KG1 (cell line): ENCODE results near the gene TSPAN6.

Experiments
- DNase-seq: peaks from one replicate; lab custom pipeline; 2025; lab: John Stamatoyannopoulos, UW

Gene TSPAN6

DNA sequence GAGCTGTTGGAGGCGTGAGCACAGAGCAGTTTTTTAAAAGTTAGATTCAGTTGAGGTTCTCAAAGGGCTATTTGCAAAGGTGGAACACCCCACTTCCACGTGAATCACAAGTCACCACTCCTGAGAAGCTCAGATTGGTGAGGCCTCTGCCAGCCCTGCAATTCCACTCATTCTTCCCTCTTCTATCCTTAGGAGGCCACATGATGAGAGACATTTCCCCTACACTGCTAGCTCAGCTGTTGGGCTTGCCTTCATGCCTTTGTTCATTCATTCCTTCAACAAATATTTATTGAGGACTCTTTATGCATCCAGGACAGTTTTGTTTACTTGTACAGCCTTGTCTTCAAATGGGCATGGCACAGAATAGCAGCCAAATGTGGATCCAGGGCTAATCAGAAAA, 11.1 kb upstream of the TSPAN6 start:
- DNase-seq, result no peak

DNA sequence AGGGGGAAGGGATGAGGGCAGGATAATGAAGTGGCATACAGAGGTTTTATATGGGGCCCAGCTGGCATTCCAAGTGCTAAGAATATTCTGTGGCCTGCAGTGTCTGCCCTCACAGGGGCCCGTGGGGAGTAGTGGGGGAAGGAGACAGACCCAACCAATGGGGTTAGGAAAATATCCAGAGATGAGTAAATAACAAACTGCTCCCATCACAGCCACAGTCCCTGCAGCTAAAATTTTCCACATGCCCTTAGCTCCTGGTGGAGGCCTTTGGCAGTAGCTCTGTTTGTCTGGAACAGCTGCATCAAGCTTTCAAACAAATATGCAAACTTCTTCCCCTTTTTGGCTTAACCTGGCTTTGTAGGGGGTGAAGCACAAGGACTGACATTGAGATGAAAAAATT, 10.5 kb upstream of the TSPAN6 start:
- DNase-seq, result no peak

DNA sequence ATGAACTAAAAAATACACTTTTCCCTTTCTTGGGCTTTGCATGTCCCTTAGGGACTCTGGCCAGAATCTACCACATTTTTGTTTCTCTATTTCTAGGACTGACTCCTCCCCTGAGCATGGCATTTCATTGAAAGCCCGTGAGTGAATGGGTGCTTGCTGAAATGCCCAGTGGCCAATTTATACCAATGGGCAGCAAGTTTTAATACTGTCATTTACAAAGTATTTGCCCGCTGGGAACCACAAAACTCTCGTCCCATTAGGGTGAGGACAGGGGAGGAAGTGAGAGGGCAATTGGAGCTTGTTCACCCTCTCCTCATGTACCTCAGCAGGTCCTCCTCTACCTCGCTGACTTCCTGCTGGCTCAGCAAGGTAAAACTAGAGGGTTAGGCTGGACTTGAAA, 8.5 kb upstream of the TSPAN6 start:
- DNase-seq, result no peak

DNA sequence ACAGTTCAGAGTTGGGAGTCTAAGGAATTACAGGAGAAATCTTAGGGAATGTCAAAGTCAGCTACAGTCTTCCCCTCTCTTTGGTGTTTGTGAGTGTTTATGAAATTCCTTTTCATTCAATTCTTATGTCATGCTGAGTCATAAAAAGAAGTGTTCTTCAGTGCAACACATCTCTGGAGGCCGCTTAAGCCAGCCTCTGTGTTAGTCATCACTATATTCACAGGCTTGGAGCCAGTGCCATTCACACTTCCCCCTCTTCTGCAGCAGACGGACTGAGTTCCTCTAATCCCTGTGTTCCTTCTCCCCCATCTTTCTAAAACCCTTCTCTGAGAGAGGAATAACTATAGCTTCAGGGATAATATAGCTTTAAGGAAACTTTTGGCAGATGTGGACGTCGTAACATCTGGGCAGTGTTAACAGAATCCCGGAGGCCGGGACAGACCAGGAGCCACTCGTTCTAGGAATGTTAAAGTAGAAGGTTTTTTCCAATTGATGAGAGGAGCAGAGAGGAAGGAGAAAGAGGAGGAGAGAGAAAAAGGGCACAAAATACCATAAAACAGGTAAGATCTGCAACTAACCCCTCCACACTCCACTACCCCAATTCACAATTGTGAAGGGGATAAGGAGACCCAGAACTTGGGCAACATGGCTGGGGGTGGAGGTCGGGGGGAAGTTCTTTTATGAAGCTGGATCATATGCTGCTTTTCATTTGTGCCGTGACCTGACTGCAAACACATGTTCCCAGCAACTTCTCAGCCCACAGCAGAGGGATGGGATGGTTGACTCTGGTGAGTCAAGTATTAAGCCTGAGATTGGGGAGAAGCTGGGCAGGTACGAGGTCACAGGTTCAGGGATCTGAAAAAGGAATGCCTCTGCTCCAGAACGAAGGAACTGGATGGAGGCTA, 7.6 kb upstream of the TSPAN6 start, which contains the start of gene SRPX2:
Gene SRPX2, plus strand, starts transcription at position 244 of the 905 bp plus-strand sequence. CDS start 2,124 bp downstream, outside the sequence.
- DNase-seq, result no peak

DNA sequence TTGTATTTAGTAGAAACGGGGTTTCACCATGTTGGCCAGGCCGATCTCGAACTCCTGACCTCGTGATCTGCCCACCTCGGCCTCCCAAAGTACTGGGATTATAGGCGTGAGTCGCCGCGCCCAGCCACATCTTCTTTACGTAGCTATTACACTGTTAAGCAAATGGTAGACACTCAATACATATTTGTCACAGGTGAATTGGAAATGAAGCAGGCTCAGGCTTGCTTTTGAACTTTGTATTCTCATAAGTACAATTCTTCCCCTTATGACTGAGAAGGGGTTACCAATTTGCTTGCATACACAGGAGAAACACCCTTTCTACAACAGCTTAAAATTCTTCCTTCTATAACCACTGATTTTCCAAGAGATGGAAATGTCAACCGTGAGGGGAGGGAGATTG, 6.6 kb upstream of the TSPAN6 start:
- DNase-seq, result no peak

DNA sequence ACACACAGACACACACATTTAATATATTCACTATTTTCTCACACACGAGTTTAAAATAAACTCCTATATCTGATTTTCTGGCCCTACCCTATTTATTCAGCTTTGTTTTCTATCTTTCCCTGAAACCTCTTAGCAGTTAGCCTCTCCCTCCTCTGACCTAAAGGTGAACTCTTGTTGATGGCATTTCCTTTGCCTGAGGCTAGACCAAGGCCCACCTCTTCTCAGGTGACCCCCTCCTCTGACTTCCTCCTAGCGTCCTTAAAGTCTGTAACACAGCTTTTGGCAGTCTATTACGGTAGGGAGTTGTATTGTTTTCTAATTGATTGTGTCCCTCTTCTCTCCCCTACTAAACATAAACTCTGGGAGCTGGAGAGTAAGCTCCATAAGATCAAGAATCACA, 5.7 kb upstream of the TSPAN6 start:
- DNase-seq, result no peak

DNA sequence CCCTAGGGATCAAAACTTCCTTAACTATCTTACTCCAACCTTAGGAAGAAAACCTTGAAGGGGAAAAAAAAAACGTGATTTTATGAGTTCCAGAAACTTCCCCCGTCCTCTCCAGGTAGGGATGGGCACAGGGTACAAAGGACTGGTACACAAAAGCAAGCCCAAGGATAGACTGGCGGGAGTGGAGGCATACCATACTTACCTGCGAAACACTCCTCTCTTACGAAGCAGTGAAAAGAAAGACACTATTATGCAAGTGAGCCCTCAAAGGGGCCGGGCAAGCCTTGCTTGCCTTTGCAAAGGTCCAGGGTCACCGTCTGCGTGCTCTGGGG, 651 bp downstream of the TSPAN6 start:
- no peak for DNase-seq

DNA sequence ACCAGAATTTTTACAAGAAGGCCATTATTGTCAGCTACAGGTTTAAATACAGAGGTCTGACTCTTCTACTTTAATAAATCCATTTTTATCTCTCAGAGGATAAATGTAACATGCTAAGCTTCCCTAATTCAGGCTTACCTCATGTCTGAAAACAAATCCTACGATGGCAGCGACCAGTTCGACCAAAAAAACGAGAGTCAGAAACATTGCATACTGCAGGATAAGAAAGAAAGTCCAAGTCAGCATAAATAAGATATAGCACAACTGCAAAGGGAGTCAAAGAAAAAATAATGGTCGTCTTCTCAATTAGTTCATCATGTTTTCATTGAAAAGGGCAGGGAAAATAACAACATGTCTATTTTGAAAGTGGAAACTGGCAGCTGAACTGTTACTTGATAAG, 1.6 kb downstream of the TSPAN6 start:
- no peak for DNase-seq

DNA sequence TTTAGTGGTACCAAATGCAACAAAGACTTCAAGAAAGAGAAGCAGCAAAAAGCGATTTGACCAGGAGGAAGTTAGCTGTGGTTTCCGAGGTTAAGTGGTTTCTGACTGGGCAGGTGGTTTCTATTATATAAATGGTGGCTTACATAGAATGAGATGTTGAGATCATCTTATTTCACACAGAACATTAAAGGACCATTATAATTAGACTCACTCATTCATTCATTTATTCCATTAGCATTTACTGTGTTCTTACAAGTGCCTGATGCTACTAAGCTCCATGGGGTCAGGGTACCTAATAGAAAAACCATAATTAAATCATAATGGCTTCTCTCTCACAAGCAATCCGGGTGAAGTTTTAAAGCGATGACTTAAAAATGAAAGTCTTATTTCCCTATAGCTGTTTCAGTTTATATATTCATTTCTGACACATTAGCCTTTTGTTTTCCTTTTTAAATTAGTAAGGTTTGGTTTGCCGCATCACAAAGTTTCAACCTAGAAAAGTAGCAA, 10.6 kb downstream of the TSPAN6 start:
- no peak for DNase-seq

DNA sequence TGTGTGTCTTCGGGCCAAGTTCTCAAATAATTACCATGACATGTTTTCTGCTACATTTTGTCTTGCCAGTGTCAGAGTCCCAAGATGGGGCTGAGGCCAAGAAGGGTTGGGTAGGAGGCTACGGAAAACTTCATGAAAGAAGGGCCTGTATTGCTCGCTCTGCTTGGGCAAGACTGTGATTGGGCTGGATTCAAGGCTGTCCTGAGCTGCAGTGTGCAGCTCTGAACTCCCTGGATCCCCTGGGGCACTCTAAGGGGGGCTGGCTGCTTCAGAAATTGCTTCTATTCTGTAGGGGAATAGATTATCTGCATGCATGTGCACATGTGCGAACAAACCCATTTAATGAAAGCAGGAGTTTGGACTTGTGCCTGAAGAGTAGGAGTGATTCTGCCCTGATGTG, 13.6 kb downstream of the TSPAN6 start:
- DNase-seq, result no peak

DNA sequence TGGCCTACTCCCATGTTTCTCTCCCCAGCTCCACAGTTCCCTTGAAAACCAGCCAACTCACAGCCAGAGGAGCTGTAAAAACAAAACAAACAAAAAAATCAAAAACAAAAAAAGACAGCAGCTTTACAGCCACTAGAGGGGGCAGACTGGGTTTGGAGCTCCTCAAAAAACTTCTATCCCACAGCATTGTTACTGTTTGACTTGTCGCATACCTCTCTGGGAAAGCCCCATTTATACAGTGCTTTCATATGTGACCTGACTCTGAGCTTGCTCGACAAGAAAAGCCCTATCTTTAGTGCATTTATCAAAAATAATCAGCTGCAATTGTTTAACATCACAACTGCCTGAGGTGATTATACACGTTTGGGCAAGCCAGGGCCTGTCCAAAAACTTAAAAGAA, 21.6 kb downstream of the TSPAN6 start:
- no peak for DNase-seq

DNA sequence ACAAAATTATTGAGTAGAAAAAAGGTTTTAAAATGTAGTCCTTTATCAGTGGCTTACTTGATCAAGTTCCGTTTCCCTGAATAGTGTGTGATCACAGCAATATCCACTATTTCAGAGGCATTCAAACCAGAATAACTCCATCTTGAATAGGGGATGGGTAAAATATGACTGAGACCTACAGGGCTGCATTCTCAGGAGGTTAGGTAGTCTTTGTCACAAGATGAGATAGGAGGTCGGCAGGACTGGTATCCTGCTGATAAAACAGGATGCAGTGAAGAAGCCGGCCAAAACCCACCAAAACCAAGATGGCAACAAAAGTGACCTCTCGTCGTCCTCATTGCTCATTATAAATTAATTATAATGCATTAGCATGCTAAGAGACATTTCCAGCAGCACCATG, 24.7 kb downstream of the TSPAN6 start:
- DNase-seq, result no peak

DNA sequence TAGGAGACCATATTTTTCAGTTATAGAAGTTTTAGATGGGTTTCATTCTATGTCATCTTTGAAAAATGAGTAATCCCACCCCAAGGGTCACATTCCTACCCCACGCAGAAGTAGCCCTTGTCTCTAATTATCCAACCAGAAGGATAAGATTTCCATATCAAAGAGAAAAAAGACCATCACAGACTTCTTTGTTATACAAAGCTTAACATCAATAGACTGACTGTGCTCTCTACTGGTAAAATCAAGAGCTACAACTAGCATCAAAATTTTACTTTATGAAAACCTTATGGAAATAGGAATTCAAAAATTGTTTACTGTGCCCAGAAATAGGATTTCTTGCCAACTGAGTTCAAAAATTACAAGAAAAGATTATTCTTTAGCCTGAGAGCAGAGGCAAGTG, 27.0 kb downstream of the TSPAN6 start:
- no peak for DNase-seq

DNA sequence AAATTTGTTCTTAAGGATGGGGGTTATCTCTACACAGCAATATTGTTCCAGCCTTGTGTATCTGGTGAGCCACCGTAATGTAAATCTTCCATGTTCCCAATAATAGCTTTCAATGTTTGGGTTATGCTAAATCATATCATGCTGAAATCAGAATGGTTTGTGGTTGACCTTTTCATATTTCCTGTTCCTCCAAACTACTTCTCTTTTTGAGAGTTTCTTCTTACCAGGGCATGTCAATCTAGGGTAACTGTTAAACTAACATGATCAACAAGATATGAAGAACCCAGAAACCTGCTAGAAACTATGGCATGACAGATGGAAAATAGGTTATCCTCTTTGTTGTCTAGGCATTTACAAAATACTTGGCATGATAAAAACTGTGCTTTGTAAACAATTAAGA, 29.9 kb downstream of the TSPAN6 start:
- no peak for DNase-seq

DNA sequence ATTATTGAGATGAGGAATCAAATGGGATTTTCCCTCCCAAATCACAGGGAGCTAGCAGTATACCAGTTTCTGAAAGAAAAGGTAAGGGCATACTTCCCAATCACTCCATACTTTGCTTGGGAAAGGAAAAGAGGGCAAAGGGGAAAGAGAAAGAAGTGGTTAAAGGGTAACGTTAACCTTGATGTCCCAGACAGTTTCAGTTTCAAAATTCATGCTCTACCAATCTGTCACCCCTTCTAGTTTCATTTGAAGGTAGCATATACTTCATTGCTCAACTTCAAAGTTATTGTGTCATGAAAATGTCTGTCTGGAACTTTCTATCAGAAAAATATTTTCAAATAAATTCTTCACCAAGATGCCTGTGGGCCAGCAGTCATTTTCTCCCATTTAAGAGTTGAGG, 35.8 kb downstream of the TSPAN6 start:
- DNase-seq, result no peak

DNA sequence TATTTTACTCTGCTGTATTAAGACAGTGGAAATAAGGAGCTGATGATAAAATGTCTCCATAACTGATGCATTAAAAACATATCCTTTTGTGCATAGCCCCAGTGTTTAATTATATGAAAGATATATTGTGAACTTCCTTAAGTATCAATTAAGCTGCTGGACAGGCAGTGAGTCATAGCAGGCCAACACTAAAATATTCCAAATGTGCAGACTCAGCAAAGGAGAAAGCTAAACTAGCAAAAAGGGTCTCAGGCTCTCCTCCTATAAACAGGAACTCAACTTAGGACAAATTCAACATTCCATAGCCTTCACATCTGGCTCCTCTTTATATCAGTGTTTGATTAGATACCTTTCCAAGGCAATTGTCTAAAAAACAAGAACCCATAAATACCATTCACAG, 36.3 kb downstream of the TSPAN6 start:
- no peak for DNase-seq

DNA sequence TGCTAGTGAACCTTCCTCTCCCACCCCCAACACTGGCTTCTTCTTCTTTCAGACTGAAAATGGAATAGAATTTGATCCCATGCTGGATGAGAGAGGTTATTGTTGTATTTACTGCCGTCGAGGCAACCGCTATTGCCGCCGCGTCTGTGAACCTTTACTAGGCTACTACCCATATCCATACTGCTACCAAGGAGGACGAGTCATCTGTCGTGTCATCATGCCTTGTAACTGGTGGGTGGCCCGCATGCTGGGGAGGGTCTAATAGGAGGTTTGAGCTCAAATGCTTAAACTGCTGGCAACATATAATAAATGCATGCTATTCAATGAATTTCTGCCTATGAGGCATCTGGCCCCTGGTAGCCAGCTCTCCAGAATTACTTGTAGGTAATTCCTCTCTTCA, 37.1 kb downstream of the TSPAN6 start:
- DNase-seq, result no peak

DNA sequence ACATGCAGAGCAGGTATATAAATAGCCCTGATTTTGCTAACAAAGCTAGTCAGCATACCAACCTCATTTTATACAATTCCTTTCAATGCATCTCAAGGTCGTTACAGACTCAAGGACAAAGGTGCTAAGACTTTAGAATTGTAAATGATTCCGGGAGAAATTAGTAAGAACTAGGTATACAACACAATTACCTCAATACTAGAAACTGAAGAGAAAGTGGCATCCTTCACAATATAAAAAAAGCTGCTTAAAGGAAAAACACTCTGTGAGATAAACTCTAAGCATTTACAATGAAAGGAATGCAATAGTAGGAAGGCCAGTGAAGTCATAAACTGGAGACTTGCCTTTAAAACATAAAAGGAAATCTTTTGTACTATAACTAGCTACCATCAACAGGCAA, 40.0 kb downstream of the TSPAN6 start:
- no peak for DNase-seq

DNA sequence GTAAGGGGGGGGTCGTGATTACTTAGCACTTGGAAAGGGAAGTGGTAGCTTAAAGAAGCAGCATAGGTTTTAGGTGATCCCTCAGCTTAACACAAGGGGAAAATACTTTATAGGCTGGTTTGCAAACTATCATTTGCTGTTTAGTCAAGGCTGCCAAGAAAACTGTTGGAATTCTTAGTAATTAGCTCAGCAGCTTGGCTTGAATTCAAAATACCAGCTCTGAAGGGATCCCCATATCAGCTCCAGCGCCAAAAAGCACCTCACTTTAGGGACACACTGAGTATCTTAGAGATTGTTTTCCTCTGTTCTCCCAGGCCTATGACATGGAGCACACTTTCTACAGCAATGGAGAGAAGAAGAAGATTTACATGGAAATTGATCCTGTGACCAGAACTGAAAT, 43.0 kb downstream of the TSPAN6 start:
- no peak for DNase-seq

DNA sequence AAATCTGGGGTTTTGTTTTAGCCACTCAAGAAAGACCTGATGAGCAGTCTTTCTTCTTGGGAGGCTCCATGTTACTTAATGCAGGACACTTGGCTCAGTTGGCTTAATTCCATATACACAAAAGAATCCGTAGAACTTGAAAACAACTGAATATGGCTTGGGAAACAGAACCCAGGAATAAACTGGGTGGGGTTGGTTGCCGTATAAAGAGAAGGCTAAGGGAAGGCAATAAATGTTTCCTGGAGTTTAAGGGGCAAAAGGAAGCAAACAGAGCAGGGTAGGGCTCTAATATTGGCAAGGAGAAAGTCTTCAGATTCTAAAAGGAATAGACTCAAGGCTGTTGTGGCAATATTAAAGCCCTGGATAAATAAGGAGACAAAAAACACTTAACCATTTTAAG, 43.5 kb downstream of the TSPAN6 start:
- DNase-seq, result no peak

DNA sequence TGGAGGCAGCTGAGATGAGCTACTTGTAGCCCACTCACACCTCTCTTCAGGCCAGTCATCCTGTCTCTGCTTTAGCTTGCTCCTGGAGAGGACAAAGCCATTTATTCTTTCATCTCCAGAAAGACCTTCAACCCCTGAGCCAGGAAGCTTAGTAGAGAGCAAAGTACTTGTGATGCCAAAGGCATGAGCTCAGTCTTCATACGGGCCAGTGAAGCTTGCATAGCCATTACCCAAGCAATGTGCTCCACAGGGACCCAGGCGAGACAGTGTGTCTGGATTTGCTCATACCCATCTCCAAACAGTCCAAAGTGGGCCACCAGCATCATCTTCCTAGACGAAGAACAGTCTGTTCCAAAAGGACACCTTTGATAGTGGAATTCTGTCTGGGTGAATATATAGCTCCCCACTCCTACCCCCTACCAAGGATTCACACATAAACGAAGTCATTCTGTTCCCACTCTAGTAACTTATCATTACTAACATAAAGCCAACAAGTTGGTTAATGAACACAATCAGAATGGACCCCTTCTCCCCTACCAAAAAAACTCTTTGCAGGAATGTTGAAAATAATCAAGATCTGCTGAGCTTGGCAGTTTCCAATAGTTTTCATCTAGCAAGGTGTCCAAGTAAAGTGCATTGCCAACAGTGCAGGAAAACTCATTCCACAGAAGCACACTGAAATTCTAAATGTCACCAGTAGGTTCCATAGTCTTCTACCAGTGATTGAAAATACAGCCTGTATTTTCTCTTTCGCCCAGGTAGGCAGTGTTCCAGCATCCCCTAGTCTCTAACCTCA, 45.2 kb downstream of the TSPAN6 start:
- no peak for DNase-seq

DNA sequence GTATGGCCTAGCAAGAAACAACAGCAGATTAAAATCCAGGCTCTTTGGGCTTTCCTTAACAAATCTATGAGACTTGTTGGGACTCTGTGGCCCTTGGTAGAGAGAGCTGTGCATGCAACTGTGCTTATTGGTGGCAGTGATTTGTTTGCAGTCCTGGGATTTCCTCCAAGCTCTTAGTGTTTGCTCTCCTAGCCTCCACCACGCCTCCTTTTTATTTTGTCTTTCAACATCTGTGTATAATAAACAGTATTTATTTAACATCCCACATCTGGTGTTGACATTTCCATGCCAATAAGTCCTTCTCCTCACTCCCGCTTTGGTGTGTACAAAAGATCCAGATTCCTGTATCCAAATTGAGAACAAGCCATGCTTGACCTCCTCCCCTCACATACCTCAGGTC, 48.7 kb downstream of the TSPAN6 start:
- DNase-seq, result no peak

DNA sequence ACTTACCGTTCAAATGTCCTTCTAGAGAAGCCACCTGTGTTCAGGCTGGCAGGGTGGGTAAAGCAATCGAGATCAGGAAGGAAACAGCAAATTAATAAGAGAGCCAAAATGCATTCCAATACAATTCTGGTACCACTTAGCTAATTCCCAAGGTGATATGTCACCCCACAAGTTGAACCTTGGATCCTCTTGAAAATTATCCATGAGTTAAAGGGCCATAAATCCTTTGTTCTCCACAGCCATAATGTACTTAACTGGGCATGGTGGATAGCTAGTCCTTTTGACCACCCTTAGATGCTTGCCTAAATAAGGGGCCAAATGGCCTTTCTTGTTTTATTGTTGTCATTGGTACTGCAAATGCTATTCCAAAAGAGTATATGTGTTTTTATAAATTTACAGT, 49.9 kb downstream of the TSPAN6 start:
- DNase-seq, result no peak
